ENCODE measurements around the gene NRAS.
"Not testable (repeated sequence)": the region's sequence is repeated elsewhere in the genome, so short reads cannot be mapped to it uniquely, and the experiment has no call there.

NRAS gene

DNA sequence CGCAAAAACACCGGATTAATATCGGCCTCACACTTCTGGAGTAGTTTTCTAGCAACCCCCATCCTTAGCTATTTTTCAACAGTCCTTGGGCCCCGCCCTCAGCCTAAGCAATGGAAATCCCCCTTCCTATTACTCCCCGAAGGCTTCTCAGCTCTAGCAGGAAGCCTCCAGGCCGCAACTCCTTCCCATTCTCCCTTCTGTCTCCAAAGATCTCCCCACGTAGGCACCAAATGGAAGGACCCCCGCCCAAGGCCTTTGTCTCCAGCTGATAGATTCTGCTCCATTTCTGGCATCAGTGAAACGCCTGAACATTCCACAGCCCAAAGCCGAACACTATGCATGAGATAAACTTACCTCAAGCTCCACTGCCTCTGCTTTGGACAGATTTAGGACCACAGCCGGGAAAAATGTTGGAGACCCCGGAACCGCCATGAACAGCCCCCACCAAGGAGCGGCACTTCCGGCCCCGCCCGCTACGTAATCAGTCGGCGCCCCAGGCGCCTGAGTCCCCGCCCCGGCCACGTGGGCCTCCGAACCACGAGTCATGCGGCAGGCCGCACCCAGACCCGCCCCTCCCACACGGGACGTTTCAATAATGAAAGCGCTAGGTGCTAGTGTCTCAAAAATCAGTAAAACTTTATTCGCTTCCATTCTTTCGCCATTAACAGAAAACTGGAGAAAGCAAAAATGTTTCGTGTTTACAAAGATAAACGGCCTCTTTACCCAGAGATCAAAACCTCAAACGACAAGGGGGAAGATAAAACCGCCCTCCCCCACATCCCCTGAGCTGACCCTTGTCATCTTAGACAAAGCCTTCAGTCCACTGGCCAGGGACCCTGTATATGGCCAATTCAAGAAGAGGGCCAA lies at the start of gene NRAS:
Gene NRAS (minus strand): TSS at position 468 of the 867 bp plus-strand sequence. CDS start 611 bp downstream, outside the sequence.
- DNase-seq (ENCODE audit: low spot score): peak; percentile 94

- DNase-seq (ENCODE audit: low spot score): no peak
Measured at GRCh38 chr1:114764689-114765088, 48.1 kb upstream of the NRAS start.

DNA sequence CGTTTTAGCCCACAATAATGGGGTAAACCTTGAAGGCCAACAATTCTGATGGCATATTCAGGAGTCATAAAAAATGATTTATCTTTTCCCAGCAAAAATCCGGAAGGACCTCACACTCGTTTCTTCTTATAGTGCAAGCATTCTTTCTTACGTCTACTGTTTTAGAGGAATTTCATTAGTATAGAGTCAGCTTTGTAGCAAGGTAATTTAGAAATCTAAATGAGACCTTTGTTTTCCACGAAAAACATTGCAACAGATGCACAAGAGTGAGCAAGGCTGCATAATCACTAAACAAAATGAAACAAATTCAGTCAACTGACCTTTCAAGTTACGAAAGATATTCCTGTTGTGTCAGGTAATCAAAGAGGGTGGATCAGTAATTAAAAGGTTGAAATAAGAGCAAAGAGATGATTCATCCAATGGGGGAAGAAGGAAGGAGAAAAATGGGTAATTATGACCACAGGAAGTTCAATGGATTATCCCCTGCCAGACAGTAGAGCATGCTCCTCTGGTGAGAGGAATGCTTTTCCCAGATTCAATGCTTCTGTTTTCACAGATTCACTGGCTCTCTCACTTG lies 41.8 kb upstream of the NRAS start:
- no peak for DNase-seq (ENCODE audit: low spot score)

DNA sequence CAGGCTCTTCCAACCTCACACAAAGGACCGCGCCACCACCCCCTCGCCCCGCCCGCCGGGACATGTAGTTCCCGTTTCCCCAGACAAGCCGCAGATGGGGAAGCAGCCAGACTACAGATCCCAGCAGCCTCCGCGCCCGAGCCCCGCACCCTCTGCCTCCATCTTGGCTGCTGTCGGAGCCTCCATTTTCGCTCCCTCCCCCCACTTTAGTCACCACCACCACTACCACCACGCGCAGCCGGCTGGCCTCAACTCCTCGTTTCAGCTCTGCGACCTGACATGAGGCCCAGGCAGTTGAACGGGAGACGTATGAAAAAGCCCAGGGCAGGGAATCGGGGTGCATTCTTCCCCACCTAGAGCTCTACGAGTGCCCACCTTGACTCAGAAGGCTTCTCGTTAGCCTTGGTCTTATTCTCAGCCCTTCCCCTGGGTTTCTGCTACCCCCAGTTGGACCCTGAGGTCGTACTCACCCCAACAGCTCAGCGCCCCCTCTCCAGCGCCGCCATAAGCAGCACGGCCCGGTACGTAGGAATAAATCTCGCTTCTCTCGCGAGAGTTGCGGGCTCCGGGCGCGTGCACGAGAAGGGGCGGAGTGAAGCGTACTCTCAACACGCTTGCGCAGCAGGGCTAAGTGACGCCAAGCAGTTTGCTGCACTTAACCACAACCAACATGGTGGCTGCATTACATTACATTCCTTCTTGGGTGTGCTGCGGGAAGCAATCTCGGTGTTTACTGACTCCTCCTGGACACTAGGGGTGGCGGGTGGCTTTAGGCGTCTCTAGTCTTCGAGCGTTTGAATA lies 41.1 kb upstream of the NRAS start, which contains the start of gene CSDE1:
Gene CSDE1 (minus strand): TSS at position 530 of the 801 bp plus-strand sequence. CDS start 18,094 bp downstream, outside the sequence.
- peak; percentile 93 for DNase-seq (ENCODE audit: low spot score)

DNA sequence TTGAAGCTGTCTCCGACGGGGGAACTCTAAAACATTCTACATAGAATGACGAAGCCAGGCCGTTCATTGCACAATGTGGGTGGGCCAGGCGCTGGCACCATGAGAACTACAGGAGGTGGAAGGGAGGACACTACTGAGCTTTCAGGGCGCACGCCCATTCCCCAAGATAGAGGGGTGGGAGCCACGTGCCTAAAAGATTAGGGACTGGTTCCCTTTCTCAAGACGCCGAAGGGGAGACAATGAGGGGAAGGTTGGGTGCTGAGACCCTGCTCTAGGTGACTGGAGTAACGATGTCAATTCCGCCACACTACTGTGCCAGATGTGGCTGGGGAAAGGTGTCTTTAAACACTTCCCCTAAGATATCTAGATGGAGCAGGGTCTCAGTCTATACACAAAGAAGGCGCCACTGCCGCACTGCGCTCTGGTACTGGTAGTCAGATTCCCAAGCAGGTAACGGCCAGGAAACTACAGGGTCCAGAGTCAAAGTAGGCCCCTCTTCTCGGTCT lies 40.4 kb upstream of the NRAS start:
- peak; percentile 5 for DNase-seq (ENCODE audit: low spot score)

GRCh38 chr1:114756009-114756892 lies 39.7 kb upstream of the NRAS start:
- peak; percentile 29 for DNase-seq (ENCODE audit: low spot score)

DNA sequence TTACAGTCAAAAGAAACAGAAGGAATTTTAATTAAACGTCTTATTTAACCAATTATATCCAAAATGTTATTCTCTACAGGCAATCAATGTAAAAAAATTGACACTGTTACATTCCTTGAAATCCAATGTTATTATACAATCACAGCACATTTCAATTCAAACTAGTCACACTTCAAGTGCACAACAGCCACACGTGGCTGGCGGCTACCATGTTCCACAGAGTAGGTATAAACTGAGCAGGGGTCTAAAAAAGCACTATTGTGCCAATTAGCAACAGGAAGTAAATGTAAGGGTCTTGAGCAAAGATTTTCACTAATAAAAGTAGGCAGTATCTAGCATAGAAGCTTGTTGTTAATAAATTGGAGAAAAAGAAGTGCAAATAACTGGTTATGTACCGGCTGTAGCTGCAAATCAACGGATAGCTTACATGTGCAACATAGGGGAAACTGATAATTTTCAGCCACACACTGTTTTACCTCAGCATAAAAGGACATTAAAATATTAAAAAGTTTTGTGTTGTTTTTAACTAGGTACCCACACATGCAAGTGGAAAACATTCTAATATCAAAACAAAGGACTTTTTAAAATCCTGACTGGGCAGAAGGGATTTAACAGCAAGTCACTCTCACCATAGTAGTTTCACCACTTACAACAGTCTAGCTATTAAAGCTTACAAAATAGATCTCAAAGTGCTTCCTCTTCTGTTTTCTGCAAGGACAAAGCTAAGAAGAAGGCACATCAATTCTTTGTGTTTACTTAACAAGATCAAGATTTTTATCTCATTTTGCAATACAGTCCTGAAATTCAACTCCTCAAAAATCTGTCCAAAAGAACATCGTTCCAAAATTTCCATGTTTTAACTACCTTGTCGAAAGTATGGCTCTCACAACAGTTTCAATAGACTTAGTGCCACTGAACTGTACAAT lies 38.7 kb upstream of the NRAS start:
- DNase-seq (ENCODE audit: low spot score): peak; percentile 10

DNA sequence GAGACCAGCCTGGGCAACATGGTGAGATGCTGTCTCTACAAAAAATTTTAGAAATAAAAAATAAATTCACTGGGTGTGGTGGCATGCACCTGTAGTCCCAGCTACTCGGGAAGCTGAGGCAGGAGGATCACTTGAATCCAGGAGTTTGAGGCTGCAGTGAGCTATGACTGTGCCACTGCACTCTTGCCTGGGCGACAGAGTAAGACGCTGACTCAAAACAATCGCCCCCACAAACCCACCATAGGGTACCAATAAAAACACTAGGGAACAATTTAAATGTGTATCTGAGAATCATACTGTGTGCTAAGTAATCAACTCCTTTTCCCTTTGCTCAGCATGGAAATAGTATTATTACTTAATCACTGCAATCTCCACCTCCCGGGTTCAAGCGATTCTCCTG lies 37.1 kb upstream of the NRAS start:
- DNase-seq (ENCODE audit: low spot score): not testable (repeated sequence)

DNA sequence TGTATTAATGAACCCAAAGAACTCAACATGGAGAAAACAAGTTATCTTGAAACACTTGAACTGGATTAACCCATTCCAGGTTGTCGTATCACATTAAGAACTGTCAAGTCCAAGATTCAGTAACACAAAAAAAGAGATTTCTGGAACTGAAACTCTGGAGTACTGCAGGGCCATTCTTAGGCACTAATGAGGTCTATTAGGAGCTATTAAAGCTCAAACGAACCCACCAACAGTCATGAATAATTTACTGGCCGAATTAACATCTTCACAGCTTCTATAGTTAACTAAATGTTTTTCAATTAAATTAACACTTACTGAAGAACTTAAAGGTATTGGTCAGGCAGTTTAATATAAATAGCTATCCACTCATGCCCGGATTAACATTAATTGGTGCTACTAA lies 36.6 kb upstream of the NRAS start:
- DNase-seq (ENCODE audit: low spot score): no peak

DNA sequence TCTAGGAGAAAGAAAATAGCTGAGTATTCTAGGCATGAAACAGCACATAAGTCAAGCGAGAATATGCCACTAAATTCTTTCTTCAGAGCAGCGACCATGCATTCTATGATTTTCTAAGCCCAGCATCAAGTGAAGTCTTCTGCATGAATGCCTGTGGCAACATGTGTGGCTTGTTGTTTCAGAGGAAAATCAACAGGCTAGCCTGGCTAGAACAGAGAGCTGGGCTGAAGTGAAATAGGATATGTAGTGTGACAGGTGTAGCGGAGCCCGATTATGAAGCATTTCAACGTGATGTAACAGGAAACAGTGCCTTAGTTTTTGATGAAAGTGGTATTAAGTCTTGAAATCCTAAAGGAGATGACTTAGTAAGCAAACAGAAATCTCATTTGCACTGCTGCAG lies 34.2 kb upstream of the NRAS start:
- no peak for DNase-seq (ENCODE audit: low spot score)

DNA sequence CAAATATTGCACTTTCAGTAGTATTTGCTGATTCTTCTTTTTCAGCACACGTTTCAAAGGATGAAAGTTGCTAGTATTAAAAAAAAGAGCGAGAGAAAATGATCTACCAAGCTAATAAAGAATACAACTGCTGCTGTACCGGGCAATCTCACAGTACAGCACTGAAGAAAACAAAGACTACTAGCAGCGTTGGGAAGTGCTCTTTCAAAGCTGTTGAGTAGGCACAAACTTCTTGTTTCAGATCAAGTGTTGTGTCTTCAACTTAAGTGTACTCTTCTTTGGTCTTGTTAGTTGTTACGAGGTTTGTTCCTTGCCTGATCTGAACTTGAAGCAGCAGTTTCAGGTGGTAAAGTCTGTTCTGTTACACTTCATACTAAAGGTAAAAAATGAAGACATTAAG lies 33.3 kb upstream of the NRAS start:
- DNase-seq (ENCODE audit: low spot score): no peak

DNA sequence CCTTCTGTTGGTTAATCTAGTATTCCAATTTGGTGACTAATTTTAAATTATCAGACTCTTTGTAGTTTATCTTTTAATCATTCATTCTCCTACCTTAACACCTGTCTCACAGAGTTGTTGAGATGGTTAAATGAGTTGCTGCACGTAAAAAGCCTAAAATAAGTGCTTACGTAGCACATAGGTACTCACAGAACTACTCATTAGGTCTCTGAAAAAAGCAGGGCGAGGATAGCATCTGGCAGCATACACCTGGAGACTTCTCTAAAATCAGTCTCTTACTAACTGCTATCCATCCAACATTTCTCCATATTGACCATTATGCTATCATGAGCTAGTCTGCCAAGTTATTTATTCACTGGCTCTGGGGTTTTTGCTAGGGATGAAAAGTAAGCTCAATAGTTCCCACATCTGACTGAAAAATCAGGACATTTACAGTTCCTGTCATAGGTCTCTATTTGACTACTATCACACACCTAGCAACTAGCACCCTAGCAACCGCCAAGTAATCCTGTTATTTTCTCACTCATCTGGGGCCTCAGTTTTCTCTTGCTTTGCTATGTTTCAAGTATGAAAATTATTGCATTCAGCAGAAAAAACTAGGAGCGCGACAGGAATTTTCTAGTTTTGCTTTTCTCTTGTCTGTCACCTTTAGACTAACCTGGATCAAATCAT lies 30.0 kb upstream of the NRAS start:
- DNase-seq (ENCODE audit: low spot score): no peak

DNA sequence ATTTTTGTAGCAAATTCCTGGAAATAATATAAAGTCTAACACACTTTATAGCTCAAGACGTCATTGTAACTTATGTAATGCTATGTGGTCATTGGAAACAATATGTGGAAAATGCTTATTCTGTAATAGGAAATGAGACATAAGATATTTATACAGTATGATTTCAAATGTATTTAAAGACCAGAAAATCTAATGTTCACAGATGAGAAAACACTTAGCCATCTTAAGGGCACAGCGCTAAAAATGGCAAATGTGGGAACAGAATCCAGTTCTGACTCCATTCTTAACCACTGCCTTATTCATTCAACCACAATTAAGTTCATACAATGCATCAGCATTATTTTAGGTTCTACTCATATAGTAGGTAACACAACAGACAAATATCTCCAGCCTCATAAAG lies 28.7 kb upstream of the NRAS start:
- DNase-seq (ENCODE audit: low spot score): no peak

GRCh38 chr1:114741963-114742746 lies 25.6 kb upstream of the NRAS start:
- no peak for DNase-seq (ENCODE audit: low spot score)

- DNase-seq (ENCODE audit: low spot score): no peak
Measured at GRCh38 chr1:114740331-114740730, 23.8 kb upstream of the NRAS start.

- no peak for DNase-seq (ENCODE audit: low spot score)
Measured at GRCh38 chr1:114737314-114737849, 20.8 kb upstream of the NRAS start.

DNA sequence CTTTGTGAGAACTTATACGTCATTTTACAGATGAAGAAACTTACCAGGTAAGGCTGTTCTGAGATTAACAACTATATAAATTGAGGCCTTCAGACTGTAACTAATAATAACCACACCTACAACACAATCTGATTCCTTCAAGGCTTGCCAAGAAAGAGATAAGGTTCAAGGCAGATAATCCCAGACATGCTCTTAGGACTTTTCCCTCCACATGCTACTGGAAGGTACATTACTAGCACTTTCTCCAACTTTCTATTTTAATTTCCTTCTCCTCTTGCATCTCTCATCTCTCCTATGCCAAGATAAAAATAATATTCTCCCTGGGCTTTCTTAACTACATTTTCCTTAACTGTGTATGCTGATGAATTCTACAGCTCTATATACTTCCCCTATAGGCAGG lies 18.9 kb upstream of the NRAS start:
- DNase-seq (ENCODE audit: low spot score): no peak

DNA sequence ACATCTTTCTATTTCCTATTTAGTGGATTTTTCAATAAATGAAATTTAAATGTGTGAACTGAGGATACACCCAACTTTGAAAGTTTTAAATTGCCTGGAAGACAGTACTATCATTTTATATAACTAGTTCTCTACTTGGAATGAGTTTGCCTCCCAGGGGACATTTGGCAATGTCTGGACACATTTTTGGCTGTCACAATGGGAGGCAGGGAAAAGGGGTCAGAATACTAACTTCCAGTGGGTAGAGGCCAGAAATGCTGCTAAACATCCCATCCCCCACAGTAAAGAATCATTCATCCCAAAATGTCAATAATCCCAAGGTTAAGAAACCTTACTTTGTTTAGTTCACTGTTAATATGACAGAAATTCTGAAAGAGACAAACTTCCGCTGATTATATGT lies 13.2 kb upstream of the NRAS start:
- DNase-seq (ENCODE audit: low spot score): no peak

DNA sequence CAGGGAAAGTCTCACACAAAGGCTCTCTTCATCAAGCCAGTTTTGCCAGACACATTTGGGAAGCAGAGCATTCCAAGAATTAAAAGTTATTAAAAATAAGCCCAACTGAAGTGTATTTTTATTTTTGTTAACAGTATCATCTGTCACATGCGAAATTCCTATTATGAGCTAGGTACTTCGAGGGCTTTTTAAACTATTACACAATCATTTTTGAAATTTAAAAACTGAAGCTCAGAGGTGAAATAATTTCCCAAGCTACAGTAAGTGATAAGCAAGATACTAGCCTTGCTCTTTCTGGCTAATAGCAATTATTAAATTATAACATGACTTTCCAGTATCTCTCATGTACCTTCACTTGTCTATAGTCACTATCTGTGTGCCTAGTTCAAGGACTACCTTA lies 12.0 kb upstream of the NRAS start:
- DNase-seq (ENCODE audit: low spot score): no peak

All from germinal center (tissue), 1 donor.